HEK293 (cell line): ENCODE measurements around the gene TBK1.

Experiments used
- CTCF ChIA-PET: fragments of 350-600 bp; formaldehyde crosslinking; extraction: SDS; loops from one replicate; lab custom pipeline; 2021; ENCODE audit warnings: antibody characterized with exemption; lab: Yijun Ruan, JAX
- POLR2A ChIA-PET: fragments of 300-600 bp; formaldehyde crosslinking; extraction: SDS; loops from one replicate; lab custom pipeline; 2020; ENCODE audit warnings: antibody characterized with exemption, inconsistent platforms; lab: Yijun Ruan, JAX
- H3K27ac ChIP-seq: fragments of 200-500 bp; sonication (Bioruptor generic); 2 replicates; pipeline ENCODE4 v1.5.1; 2014; ENCODE audit warnings: low read depth, low read length, control low read depth, inconsistent platforms; ENCODE audit errors: extremely low read depth
- H3K36me3 ChIP-seq, 2 experiments: fragments of 200-500 bp in 1 of 2; sonication (Bioruptor generic) in 1 of 2; 1 replicate in 1 of 2; 2 replicates in 1 of 2; pipeline ENCODE4 v1.5.1; 2014 to 2017; ENCODE audit warnings: inconsistent platforms in 2 of 2, low read length in 2 of 2; ENCODE audit not compliant: control insufficient read depth in 2 of 2, insufficient read depth in 1 of 2
- H3K4me1 ChIP-seq: fragments of 200-500 bp; sonication (Bioruptor generic); 2 replicates; pipeline ENCODE4 v1.5.1; 2014; ENCODE audit warnings: mild to moderate bottlenecking, low read length, inconsistent platforms; ENCODE audit not compliant: control insufficient read depth, insufficient read depth
- H3K4me3 ChIP-seq: 2 replicates; pipeline ENCODE4 v1.5.1; 2011; ENCODE audit warnings: low read depth, mild to moderate bottlenecking, control low read depth, low read length, moderate library complexity
- H3K9me3 ChIP-seq: fragments of 200-500 bp; sonication (Bioruptor generic); 2 replicates; pipeline ENCODE4 v1.5.1; 2014; ENCODE audit warnings: low read depth, low read length, inconsistent platforms; ENCODE audit not compliant: control insufficient read depth, insufficient read depth
- GLIS1 ChIP-seq: fragments of 450-650 bp; formaldehyde crosslinking; IDR thresholded peaks from 2 replicates; pipeline ENCODE4 v1.5.1; 2016; ENCODE audit warnings: missing biosample characterization, missing genetic modification characterization
- KLF8 ChIP-seq: fragments of 450-650 bp; formaldehyde crosslinking; IDR thresholded peaks from 2 replicates; pipeline ENCODE4 v1.5.1; 2016; ENCODE audit warnings: missing biosample characterization, missing genetic modification characterization
- SCRT1 ChIP-seq: fragments of 450-650 bp; formaldehyde crosslinking; IDR thresholded peaks from 2 replicates; pipeline ENCODE4 v1.5.1; 2016; ENCODE audit warnings: missing biosample characterization, missing genetic modification characterization, borderline replicate concordance
- ZNF112 ChIP-seq: fragments of 450-650 bp; formaldehyde crosslinking; IDR thresholded peaks from 2 replicates; pipeline ENCODE4 v1.5.0; 2017; ENCODE audit warnings: missing biosample characterization, missing genetic modification characterization
- ZNF2 ChIP-seq: fragments of 450-650 bp; formaldehyde crosslinking; IDR thresholded peaks from 2 replicates; pipeline ENCODE4 v1.5.1; 2016; ENCODE audit warnings: missing biosample characterization, missing genetic modification characterization
- ZNF350 ChIP-seq: fragments of 450-650 bp; formaldehyde crosslinking; IDR thresholded peaks from 2 replicates; pipeline ENCODE4 v1.5.0; 2017; ENCODE audit warnings: missing biosample characterization, mild to moderate bottlenecking, missing genetic modification characterization
- ZNF416 ChIP-seq: fragments of 450-650 bp; formaldehyde crosslinking; IDR thresholded peaks from 2 replicates; pipeline ENCODE4 v1.5.1; 2016; ENCODE audit warnings: missing biosample characterization, missing genetic modification characterization
- ZNF555 ChIP-seq: fragments of 450-650 bp; formaldehyde crosslinking; conservative IDR thresholded peaks from 2 replicates; pipeline ENCODE4 v1.5.1; 2017; ENCODE audit warnings: missing biosample characterization, mild to moderate bottlenecking, missing genetic modification characterization, inconsistent platforms
- ZNF621 ChIP-seq: fragments of 450-650 bp; formaldehyde crosslinking; IDR thresholded peaks from 2 replicates; pipeline ENCODE4 v1.5.1; 2017; ENCODE audit warnings: missing biosample characterization, missing genetic modification characterization
- TF ChIP-seq, protein P1 (sequence below): fragments of 450-650 bp; formaldehyde crosslinking; IDR thresholded peaks from 2 replicates; pipeline ENCODE4 v1.5.1; 2017; ENCODE audit warnings: missing biosample characterization, missing genetic modification characterization
- TF ChIP-seq, protein P2 (sequence below): fragments of 450-650 bp; formaldehyde crosslinking; IDR thresholded peaks from 2 replicates; pipeline ENCODE4 v1.5.1; 2016; ENCODE audit warnings: missing biosample characterization, missing genetic modification characterization
- TF ChIP-seq, protein P3 (sequence below): fragments of 450-650 bp; formaldehyde crosslinking; IDR thresholded peaks from 2 replicates; pipeline ENCODE4 v1.5.1; 2017; ENCODE audit warnings: missing biosample characterization, mild to moderate bottlenecking, missing genetic modification characterization, moderate library complexity
- TF ChIP-seq, protein P4 (sequence below): fragments of 450-650 bp; formaldehyde crosslinking; IDR thresholded peaks from 2 replicates; pipeline ENCODE4 v1.5.0; 2017; ENCODE audit warnings: missing biosample characterization, missing genetic modification characterization, borderline replicate concordance
- TF ChIP-seq, protein P5 (sequence below): fragments of 450-650 bp; formaldehyde crosslinking; IDR thresholded peaks from 2 replicates; pipeline ENCODE4 v1.5.1; 2016; ENCODE audit warnings: missing biosample characterization, missing genetic modification characterization, borderline replicate concordance

TBK1 gene

DNA sequence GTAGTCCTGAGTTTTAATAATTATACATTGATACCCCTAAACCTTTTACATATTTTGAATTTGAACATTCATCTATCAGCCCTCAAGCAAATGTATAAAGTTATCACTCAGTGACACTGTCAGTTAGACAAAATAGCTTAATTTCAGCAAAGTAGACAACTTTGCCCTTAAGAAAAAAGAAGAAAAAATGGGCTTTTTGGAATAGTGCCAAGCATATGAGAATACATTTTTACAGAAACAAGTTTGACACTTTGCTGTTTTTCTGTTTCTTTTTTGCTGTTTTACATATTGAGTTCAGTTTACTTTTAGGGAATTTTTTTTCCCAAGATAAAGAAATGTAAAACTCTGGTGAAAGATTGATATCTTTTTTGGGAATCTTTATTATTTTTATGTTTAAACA lies 14.3 kb downstream of the TBK1 start (continued):
- no peak for TF ChIP-seq ZNF416 (tag by site-specific recombination)
- no peak for TF ChIP-seq ZNF555 (tag by site-specific recombination)
- TF ChIP-seq SCRT1 (tag by site-specific recombination), result no peak
- TF ChIP-seq ZNF621, result no peak
- TF ChIP-seq ZNF350 (tag by site-specific recombination), result no peak
- no peak for TF ChIP-seq GLIS1 (tag by site-specific recombination)
- TF ChIP-seq ZNF112 (tag by site-specific recombination), result no peak
- TF ChIP-seq KLF8, result no peak
- no peak for TF ChIP-seq ZNF2
- TF ChIP-seq, protein P1, sequence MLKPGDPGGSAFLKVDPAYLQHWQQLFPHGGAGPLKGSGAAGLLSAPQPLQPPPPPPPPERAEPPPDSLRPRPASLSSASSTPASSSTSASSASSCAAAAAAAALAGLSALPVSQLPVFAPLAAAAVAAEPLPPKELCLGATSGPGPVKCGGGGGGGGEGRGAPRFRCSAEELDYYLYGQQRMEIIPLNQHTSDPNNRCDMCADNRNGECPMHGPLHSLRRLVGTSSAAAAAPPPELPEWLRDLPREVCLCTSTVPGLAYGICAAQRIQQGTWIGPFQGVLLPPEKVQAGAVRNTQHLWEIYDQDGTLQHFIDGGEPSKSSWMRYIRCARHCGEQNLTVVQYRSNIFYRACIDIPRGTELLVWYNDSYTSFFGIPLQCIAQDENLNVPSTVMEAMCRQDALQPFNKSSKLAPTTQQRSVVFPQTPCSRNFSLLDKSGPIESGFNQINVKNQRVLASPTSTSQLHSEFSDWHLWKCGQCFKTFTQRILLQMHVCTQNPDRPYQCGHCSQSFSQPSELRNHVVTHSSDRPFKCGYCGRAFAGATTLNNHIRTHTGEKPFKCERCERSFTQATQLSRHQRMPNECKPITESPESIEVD (tag by site-specific recombination), result no peak
- TF ChIP-seq, protein P2, sequence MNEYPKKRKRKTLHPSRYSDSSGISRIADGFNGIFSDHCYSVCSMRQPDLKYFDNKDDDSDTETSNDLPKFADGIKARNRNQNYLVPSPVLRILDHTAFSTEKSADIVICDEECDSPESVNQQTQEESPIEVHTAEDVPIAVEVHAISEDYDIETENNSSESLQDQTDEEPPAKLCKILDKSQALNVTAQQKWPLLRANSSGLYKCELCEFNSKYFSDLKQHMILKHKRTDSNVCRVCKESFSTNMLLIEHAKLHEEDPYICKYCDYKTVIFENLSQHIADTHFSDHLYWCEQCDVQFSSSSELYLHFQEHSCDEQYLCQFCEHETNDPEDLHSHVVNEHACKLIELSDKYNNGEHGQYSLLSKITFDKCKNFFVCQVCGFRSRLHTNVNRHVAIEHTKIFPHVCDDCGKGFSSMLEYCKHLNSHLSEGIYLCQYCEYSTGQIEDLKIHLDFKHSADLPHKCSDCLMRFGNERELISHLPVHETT (tag by site-specific recombination), result no peak
- TF ChIP-seq, protein P3, sequence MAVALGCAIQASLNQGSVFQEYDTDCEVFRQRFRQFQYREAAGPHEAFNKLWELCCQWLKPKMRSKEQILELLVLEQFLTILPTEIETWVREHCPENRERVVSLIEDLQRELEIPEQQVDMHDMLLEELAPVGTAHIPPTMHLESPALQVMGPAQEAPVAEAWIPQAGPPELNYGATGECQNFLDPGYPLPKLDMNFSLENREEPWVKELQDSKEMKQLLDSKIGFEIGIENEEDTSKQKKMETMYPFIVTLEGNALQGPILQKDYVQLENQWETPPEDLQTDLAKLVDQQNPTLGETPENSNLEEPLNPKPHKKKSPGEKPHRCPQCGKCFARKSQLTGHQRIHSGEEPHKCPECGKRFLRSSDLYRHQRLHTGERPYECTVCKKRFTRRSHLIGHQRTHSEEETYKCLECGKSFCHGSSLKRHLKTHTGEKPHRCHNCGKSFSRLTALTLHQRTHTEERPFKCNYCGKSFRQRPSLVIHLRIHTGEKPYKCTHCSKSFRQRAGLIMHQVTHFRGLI (tag by site-specific recombination), result no peak

DNA sequence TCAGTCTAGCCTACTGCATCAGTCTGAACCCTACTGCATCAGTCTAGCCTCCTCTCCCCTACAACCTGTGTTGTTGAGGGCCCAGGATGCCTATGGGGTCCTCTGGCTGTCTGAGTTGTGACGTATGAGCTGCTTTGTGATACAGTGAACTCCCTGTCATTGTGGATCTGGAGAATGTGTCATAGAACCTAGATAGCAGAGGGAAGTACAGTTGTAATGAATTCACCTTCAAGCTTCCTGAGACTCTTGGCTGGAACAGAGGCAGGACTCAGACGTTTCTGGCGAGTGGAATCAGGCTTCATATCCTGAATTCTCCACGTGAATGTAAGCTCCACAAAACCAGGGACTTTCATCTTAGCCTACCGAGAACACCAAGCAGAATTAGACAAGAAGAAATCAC lies 17.0 kb downstream of the TBK1 start:
- no peaks in the 10 kb centered on the region for H3K4me1 ChIP-seq
- POLR2A ChIA-PET, result no interaction called here
- CTCF ChIA-PET, result interaction anchor here (1.1 kb wide), 1 partner anchor 14 kb away, joined by 3 read pairs; no protein-coding TSS in a partner anchor
- peaks cover 40 to 83% of the 10 kb centered on the region in 2 experiments for H3K36me3 ChIP-seq
- TF ChIP-seq, protein P2 (tag by site-specific recombination), result no peak
- TF ChIP-seq, protein P4, sequence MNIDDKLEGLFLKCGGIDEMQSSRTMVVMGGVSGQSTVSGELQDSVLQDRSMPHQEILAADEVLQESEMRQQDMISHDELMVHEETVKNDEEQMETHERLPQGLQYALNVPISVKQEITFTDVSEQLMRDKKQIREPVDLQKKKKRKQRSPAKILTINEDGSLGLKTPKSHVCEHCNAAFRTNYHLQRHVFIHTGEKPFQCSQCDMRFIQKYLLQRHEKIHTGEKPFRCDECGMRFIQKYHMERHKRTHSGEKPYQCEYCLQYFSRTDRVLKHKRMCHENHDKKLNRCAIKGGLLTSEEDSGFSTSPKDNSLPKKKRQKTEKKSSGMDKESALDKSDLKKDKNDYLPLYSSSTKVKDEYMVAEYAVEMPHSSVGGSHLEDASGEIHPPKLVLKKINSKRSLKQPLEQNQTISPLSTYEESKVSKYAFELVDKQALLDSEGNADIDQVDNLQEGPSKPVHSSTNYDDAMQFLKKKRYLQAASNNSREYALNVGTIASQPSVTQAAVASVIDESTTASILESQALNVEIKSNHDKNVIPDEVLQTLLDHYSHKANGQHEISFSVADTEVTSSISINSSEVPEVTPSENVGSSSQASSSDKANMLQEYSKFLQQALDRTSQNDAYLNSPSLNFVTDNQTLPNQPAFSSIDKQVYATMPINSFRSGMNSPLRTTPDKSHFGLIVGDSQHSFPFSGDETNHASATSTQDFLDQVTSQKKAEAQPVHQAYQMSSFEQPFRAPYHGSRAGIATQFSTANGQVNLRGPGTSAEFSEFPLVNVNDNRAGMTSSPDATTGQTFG (tag by site-specific recombination), result no peak
- TF ChIP-seq, protein P5, sequence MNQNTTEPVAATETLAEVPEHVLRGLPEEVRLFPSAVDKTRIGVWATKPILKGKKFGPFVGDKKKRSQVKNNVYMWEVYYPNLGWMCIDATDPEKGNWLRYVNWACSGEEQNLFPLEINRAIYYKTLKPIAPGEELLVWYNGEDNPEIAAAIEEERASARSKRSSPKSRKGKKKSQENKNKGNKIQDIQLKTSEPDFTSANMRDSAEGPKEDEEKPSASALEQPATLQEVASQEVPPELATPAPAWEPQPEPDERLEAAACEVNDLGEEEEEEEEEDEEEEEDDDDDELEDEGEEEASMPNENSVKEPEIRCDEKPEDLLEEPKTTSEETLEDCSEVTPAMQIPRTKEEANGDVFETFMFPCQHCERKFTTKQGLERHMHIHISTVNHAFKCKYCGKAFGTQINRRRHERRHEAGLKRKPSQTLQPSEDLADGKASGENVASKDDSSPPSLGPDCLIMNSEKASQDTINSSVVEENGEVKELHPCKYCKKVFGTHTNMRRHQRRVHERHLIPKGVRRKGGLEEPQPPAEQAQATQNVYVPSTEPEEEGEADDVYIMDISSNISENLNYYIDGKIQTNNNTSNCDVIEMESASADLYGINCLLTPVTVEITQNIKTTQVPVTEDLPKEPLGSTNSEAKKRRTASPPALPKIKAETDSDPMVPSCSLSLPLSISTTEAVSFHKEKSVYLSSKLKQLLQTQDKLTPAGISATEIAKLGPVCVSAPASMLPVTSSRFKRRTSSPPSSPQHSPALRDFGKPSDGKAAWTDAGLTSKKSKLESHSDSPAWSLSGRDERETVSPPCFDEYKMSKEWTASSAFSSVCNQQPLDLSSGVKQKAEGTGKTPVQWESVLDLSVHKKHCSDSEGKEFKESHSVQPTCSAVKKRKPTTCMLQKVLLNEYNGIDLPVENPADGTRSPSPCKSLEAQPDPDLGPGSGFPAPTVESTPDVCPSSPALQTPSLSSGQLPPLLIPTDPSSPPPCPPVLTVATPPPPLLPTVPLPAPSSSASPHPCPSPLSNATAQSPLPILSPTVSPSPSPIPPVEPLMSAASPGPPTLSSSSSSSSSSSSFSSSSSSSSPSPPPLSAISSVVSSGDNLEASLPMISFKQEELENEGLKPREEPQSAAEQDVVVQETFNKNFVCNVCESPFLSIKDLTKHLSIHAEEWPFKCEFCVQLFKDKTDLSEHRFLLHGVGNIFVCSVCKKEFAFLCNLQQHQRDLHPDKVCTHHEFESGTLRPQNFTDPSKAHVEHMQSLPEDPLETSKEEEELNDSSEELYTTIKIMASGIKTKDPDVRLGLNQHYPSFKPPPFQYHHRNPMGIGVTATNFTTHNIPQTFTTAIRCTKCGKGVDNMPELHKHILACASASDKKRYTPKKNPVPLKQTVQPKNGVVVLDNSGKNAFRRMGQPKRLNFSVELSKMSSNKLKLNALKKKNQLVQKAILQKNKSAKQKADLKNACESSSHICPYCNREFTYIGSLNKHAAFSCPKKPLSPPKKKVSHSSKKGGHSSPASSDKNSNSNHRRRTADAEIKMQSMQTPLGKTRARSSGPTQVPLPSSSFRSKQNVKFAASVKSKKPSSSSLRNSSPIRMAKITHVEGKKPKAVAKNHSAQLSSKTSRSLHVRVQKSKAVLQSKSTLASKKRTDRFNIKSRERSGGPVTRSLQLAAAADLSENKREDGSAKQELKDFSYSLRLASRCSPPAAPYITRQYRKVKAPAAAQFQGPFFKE, result no peak
- TF ChIP-seq, all 188 proteins: peak for 0
- H3K27ac ChIP-seq, result no peak overlapping the region
- no peak overlapping the region for H3K4me3 ChIP-seq
- H3K9me3 ChIP-seq, result no peaks in the 10 kb centered on the region
